Posterior cingulate gyrus (tissue), 11 donors: Measurements from ENCODE around the gene MGAT4B.

Experiments
- DNase-seq, 10 donors: peaks; one replicate each; pipeline versions ENCODE4 v3.0.0 to v3.0.0-alpha.2; 2020 to 2021; ENCODE audit warnings: mixed read lengths in 3 of 10
- intact Hi-C: fragments of 100-400 bp; cut with DNase I; formaldehyde crosslinking; loops from one replicate; pipeline ENCODE4 v1.15.1; 2023

The MGAT4B gene

GRCh38 chr5:179828756-179829421 is 22.2 kb upstream of the MGAT4B start:
- intact Hi-C loops: no loop called here
- peak in 2 of 10 donors; percentile 49 to 56 for DNase-seq

DNA sequence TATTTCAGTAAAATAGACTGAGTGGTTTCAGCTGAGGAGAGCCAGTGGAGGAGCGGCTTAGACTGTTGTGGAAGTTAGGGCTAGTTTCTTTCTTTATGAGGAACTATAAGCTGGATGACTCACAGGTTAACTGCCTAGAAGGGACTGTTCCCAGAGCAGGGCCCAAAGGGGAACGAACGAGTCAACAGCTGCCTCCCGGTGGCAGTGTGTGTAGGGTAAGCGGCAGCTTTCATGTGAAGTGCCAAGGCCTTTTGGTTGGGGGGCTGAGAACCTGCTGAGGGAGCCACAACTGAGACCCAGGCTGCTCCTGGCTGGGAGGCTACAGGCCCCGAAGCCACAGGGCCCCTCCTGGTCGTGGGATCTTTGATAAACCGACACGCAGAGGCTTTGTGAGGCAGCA is 21.0 kb upstream of the MGAT4B start:
- intact Hi-C loops: no loop called here

GRCh38 chr5:179825655-179826182 is 19.1 kb upstream of the MGAT4B start:
- intact Hi-C loops: no loop called here
- DNase-seq: peak in 3 of 10 donors; percentile 26 to 64 (median 32)

More for the DNA sequence above, 21.0 kb upstream of the MGAT4B start:
- DNase-seq: peak in 1 of 10 donors; percentile 79

GRCh38 chr5:179824745-179825112 is 18.1 kb upstream of the MGAT4B start:
- DNase-seq: peak in 2 of 10 donors; percentile 1 to 13
- intact Hi-C loops: loop anchor here (5.0 kb wide), 1 partner anchor 33 kb away; the partner anchor contains the start of gene MRNIP

- peak in 3 of 10 donors; percentile 35 to 72 (median 63) for DNase-seq
- intact Hi-C loops: loop anchor here (5.0 kb wide), 1 partner anchor 33 kb away; the partner anchor contains the start of gene MRNIP
Measured at GRCh38 chr5:179823937-179824744, 17.5 kb upstream of the MGAT4B start.

- intact Hi-C loops: loop anchor here (5.0 kb wide), 1 partner anchor 35 kb away; the partner anchor contains the start of gene MRNIP
- peak in 2 of 10 donors; percentile 49 to 60 for DNase-seq
Measured at GRCh38 chr5:179822444-179822990, 15.9 kb upstream of the MGAT4B start.

- intact Hi-C loops: loop anchor here (5.0 kb wide), 1 partner anchor 35 kb away; the partner anchor contains the start of gene MRNIP
- DNase-seq: peak in 2 of 10 donors; percentile 36 to 39
Measured at GRCh38 chr5:179822059-179822432, 15.4 kb upstream of the MGAT4B start.

- DNase-seq: peak; percentile 83 to 98 (median 89)
- intact Hi-C loops: loop anchor here (2.0 to 5.0 kb wide), 2 partner anchors 15 to 36 kb away; partner anchors contain the start of genes MGAT4B and MRNIP
Measured at GRCh38 chr5:179821298-179822058, 14.8 kb upstream of the MGAT4B start.

DNA sequence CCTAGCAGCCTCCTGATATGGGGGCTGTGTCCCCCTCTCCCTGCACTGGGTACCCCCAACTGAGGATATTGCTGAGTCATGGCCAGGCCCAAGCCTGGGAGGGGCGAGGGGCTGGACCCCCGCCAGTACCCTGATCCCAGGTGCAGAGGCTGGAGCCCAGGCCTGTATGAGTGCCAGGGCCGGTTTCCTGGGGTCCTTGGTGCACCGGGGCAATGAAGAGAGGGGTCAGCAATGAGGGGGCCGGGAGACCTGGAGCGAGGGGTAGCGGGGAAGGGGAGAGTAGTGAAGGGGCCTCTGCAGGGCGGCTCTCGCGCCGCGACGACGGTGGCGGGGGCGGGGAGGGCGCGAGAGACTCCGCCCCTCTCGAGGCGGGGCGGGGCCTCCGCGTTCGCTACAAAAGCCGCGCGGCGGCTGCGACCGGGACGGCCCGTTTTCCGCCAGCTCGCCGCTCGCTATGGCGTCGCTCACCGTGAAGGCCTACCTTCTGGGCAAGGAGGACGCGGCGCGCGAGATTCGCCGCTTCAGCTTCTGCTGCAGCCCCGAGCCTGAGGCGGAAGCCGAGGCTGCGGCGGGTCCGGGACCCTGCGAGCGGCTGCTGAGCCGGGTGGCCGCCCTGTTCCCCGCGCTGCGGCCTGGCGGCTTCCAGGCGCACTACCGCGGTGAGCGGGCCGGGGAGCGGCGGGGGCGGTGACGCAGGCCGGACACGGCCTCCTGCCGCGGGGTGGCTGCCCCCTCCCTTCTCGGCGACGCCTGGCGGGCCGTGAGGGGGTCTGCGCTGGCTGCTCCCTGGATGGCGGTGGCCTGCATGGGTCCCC is 14.0 kb upstream of the MGAT4B start, which contains the start of gene SQSTM1:
SQSTM1 (plus strand) TSS at position 423 of the 815 bp plus-strand sequence; CDS start at position 455, 32 bp downstream.
- DNase-seq: peak; percentile 84 to 99 (median 88)
- intact Hi-C loops: loop anchor here (2.0 to 5.0 kb wide), 2 partner anchors 14 to 37 kb away; partner anchors contain the start of genes MGAT4B and MRNIP

- DNase-seq: peak in 1 of 10 donors; percentile 80
- intact Hi-C loops: loop anchor here (2.0 to 5.0 kb wide), 2 partner anchors 13 to 37 kb away; partner anchors contain the start of genes MGAT4B and MRNIP
Measured at GRCh38 chr5:179820127-179820482, 13.4 kb upstream of the MGAT4B start.

- intact Hi-C loops: loop anchor here (2.0 to 5.0 kb wide), 2 partner anchors 13 to 38 kb away; partner anchors contain the start of genes MGAT4B and MRNIP
- peak in 7 of 10 donors; percentile 53 to 95 (median 70) for DNase-seq
Measured at GRCh38 chr5:179819296-179820126, 12.8 kb upstream of the MGAT4B start.

DNA sequence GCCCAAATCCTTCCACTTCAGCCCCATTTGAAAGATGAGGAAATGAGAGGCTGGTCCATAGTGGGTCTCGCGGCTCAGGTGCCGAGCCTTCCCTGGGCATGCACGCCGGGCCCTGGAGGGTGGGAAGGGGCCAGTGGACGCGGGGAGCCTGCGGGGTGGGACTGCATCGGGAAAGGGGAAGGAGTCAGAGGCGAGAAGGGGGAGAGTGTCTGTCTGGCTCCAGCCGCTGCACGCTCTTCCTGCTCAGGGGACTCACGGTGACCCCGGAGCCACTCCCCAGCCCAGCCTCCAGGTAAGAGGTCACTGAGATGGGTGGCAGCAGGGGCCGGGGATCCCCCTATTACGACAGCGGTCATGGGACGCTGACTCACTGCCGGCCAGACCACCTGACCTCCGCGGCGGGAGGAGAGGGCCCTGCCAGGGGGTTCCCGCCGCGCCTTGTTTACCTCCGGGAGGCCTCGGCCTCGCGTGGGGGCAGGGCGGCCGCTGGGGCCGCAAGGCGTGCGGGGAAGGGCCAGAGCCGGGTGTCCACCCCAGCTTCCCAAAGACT is 12.2 kb upstream of the MGAT4B start:
- intact Hi-C loops: no loop called here
- DNase-seq: peak; percentile 85 to 99 (median 92)

- intact Hi-C loops: no loop called here
- peak in 4 of 10 donors; percentile 28 to 72 (median 68) for DNase-seq
Measured at GRCh38 chr5:179817890-179818745, 11.5 kb upstream of the MGAT4B start.

GRCh38 chr5:179817470-179817840 is 10.8 kb upstream of the MGAT4B start:
- peak in 2 of 10 donors; percentile 59 to 84 for DNase-seq
- intact Hi-C loops: no loop called here

DNA sequence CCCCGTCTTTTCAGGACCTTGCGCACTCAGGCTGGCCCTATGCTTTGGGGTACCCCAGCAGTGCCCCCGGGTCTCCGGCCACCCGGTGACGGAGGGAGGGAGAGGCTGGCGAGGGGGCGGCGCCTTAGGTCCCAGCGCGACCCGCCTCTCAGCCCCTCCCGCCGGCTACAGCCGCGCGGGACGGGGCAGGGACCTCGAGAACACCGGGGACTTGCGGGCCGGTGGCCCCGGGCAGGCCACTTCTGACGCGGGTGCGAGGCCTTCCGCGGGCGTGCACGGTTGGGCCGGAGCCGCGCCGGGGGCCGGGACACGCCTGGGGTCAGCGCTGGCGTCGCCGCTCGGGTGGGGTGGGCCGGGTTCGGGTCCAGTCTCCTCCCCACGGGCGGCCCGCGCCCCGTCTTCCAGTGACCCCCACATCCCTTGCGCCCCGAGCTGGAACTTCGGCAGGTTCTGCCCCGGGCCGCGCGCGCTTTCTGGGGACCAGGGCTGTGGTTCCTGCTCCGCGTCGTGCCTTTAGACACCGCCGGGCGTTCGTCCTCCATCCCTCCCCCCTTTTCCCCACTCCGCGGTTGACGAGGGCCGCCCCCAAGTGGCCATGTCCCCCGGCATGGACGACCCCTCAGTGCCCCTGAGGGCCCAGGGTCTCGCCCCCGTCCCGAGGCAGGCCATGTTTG is 10.3 kb upstream of the MGAT4B start:
- intact Hi-C loops: no loop called here
- peak in 5 of 10 donors; percentile 28 to 88 (median 77) for DNase-seq

DNA sequence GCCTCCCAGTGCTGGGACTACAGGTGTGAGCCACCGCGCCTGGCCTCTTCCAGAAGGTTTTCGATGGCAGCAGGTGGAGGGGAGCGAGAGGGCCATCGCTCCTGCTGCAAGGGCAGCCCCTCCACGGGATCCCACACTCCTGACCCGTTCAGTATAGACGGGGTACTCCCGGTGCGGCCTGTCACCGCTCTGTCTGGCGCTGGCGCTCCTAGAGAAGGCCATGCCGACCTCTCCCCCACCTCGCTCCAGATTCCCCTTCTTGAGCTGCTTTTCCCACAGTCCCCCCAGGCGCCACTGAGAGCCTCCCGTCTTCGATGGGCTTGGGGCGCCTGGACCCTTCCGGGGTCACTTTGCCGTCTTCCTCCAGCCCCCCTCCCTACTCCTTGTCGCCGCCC is 9.7 kb upstream of the MGAT4B start:
- peak in 3 of 10 donors; percentile 16 to 77 (median 75) for DNase-seq
- intact Hi-C loops: no loop called here
